GM19035 (cell line): ENCODE results near the gene GLIS1.

ENCODE experiments used
- ATAC-seq: cut with Tn5 transposase; IDR thresholded peaks from one replicate; pipeline ENCODE4 v1.9.1; 2021; ENCODE audit not compliant: unreplicated experiment

Gene GLIS1

GRCh38 chr1:53502641-53503432 lies 236.1 kb downstream of the GLIS1 start:
- ATAC-seq = no peak

GRCh38 chr1:53501065-53502005 lies 237.6 kb downstream of the GLIS1 start:
- ATAC-seq = no peak

- no peak for ATAC-seq
Measured at GRCh38 chr1:53500204-53501064, 238.5 kb downstream of the GLIS1 start.

GRCh38 chr1:53499257-53500203 lies 239.4 kb downstream of the GLIS1 start:
- no peak for ATAC-seq

- ATAC-seq = no peak
Measured at GRCh38 chr1:53498555-53499131, 240.3 kb downstream of the GLIS1 start.

GRCh38 chr1:53495633-53496345 lies 243.2 kb downstream of the GLIS1 start:
- no peak for ATAC-seq

- ATAC-seq = no peak
Measured at GRCh38 chr1:53490351-53490750, 248.6 kb downstream of the GLIS1 start.

- ATAC-seq = no peak
Measured at GRCh38 chr1:53486395-53487026, 252.5 kb downstream of the GLIS1 start.

GRCh38 chr1:53485478-53486394 lies 253.2 kb downstream of the GLIS1 start:
- no peak for ATAC-seq

GRCh38 chr1:53484705-53485477 lies 254.1 kb downstream of the GLIS1 start:
- ATAC-seq = no peak

- ATAC-seq = no peak
Measured at GRCh38 chr1:53483656-53484055, 255.3 kb downstream of the GLIS1 start.

- ATAC-seq = no peak
Measured at GRCh38 chr1:53483170-53483569, 255.8 kb downstream of the GLIS1 start.

GRCh38 chr1:53482441-53483153 lies 256.4 kb downstream of the GLIS1 start:
- ATAC-seq = no peak

- no peak for ATAC-seq
Measured at GRCh38 chr1:53481456-53481855, 257.5 kb downstream of the GLIS1 start.

- no peak for ATAC-seq
Measured at GRCh38 chr1:53480678-53481077, 258.3 kb downstream of the GLIS1 start.

GRCh38 chr1:53478502-53478818 lies 260.5 kb downstream of the GLIS1 start:
- no peak for ATAC-seq
